SK-N-SH (cell line): Measurements from ENCODE around the gene AGPAT3.

Experiments used
- CTCF ChIP-seq: fragments of 200-600 bp; sonication (generic); IDR thresholded peaks from 2 replicates; pipeline ENCODE4 v1.6.1; 2017; ENCODE audit warnings: antibody characterized with exemption, mild to moderate bottlenecking, moderate library complexity
- PBX3 ChIP-seq: IDR thresholded peaks from 2 replicates; pipeline ENCODE4; 2012
- POLR2AphosphoS5 ChIP-seq: IDR thresholded peaks from 2 replicates; pipeline ENCODE4 v1.6.1; 2012; ENCODE audit warnings: low read depth, low read length
- RCOR1 ChIP-seq: fragments of 150-350 bp; IDR thresholded peaks from 2 replicates; pipeline ENCODE4 v1.6.1; 2017; ENCODE audit warnings: antibody characterized with exemption, low read length
- SIN3A ChIP-seq: IDR thresholded peaks from 2 replicates; pipeline ENCODE4 v1.6.1; 2012; ENCODE audit warnings: low read depth, mild to moderate bottlenecking, low read length, moderate library complexity, borderline replicate concordance

- TF ChIP-seq CTCF = no peak
- no peak for TF ChIP-seq POLR2AphosphoS5
- no peak for TF ChIP-seq SIN3A
- no peak for TF ChIP-seq PBX3
- no peak for TF ChIP-seq RCOR1
Observed at GRCh38 chr21:43921571-43921978, 56.6 kb downstream of the AGPAT3 start.
